Stimulated activated CD8-positive, alpha-beta memory T cell treated with anti-CD3 and anti-CD28 coated beads, Interleukin-7, amount 100 ng/mL, for 1 hour (primary cell): Measurements from ENCODE around the gene APLF.
"Not testable (repeated sequence)": the region's sequence is repeated elsewhere in the genome, so short reads cannot be mapped to it uniquely, and the experiment has no call there.

ENCODE experiments used
- DNase-seq, 2 donors: peaks; one replicate each; pipeline ENCODE4 v3.0.0-alpha.2; 2020; ENCODE audit warnings: low read depth in 2 of 2

APLF gene

DNA sequence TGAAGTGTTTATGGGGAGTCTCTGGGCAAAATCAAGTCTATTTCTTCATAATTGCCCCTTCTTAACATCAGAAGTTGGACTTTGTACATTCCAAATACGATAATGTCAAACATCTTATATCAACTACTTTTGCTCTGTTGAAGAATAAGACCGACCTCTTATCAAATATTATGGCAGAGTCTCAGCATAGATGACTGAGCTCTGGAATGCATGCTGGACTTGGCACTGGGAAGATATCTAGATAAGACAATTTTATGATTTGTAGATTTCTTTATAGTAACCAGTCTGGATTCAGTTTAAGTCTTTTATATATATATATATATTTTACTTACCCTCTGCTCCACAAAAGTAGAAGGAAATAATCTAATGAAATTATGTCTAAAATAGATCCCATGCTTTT is 8.2 kb downstream of the APLF start:
- DNase-seq, result no peak

GRCh38 chr2:68476454-68476853 is 9.1 kb downstream of the APLF start:
- no peak for DNase-seq

- no peak for DNase-seq
Observed at GRCh38 chr2:68478688-68479087, 11.3 kb downstream of the APLF start.

- no peak for DNase-seq
Observed at GRCh38 chr2:68482296-68482820, 15.0 kb downstream of the APLF start.

- DNase-seq, result no peak
Observed at GRCh38 chr2:68483011-68483410, 15.6 kb downstream of the APLF start.

GRCh38 chr2:68487773-68488355 is 20.5 kb downstream of the APLF start:
- no peak for DNase-seq

DNA sequence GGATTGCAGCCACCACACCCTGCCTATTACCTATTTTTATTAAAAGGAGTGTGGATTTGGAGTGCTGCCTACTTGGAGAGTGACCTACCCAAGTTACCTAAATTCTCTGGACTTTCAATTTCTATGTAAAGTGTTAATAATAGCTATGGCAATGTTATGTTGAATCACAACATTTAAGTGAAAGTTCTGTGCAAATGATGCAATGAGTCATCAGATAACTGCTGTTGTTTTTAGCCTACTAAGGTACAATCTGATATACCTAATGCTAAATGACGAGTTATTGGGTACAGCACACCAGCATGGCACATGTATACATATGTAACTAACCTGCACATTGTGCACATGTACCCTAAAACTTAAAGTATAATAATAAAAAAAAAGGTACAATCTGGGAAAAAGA is 21.2 kb downstream of the APLF start:
- DNase-seq, result not testable (repeated sequence)

GRCh38 chr2:68489282-68489681 is 21.9 kb downstream of the APLF start:
- DNase-seq, result no peak

DNA sequence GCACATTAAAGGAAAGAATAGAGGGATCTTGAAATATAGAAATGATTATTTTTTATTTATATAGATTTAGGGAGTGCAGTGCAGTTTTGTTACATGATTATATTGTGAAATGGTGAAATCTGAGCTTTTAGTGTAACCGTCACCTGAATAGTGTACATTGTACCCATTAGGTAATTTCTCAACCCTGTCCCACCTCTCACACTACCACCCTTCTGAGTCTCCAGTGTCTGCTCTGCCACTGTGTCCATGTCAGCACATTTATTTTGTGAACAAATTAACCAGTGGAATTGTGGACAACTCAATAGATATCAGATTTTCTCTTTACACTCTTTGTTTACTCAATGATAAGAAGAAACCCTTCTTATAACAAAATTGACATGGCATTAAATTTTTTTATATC is 24.2 kb downstream of the APLF start:
- DNase-seq, result no peak

DNA sequence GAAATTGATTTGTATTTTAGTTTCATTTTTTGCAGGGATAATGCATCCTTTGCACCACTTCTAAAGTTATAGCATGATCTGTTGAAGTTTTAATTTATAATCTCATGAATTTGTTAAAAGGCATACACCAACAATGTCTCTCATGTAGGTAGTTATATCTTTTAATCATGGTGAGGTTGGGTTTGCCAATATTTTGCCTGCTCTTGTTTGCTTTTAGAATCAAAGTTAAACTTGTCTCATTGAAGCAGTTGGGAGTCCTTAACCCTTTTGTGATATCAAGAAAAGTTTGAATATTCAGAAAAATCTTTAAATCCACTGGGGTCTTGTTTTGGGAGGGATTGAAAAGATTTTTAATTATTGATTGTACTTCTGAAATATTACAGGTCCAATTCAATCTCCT is 31.7 kb downstream of the APLF start:
- DNase-seq, result no peak

GRCh38 chr2:68500649-68501048 is 33.3 kb downstream of the APLF start:
- no peak for DNase-seq

- no peak for DNase-seq
Observed at GRCh38 chr2:68501768-68502167, 34.4 kb downstream of the APLF start.

GRCh38 chr2:68505603-68506159 is 38.3 kb downstream of the APLF start:
- no peak for DNase-seq

DNA sequence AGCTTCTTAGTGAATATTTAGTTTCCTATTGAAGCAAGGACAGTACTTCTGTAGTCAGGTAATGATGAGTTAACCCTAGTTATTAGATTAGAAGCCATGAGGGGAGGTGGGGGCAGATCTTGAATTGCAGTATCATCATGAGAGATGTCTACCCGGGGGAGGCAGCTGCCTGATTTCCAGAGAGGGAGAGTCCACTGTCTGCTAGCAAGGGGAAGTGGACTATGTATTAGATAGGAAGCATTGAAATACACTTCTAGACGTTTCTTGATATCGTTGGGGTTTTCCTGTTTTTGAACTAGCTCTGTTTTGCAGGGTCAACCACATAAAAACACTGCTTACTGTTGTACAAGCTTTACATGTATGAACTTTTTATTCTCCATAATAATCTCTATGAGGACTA is 38.8 kb downstream of the APLF start:
- DNase-seq, result no peak

DNA sequence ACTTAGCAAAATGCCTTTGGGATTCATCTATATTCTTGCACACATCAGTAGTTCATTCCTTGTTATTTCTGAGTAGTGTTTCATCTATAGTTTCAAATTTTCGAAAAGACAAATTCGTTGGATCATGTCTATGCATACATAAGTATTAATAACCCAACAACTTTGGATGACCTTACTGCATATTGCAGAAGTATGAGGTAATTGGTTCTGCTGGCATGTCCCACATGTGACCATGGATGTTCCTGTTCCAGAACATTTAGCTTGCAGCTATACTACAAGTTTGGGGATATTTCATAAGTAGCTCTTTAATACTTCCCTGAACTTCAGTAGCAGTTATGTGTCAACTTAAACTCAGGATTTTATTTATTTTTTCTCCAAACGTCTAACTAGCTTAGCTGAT is 44.9 kb downstream of the APLF start:
- no peak for DNase-seq

DNA sequence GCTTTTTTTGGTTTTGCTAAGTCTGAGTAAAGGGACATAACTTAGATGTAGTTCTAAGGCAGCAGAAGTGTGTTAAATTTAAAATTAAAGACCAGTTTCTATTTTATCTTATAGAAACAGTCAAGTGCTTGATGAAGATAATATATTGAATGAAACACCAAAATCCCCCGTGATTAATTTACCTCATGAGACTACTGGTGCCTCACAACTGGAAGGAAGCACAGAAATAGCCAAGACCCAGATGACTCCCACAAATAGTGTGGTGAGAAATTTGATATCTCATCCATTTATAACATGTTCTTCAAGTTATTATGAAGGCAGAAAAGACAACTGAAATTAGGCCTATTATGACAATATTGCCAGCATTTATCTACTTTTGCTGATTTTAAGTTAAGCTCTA is 45.6 kb downstream of the APLF start:
- DNase-seq, result no peak

DNA sequence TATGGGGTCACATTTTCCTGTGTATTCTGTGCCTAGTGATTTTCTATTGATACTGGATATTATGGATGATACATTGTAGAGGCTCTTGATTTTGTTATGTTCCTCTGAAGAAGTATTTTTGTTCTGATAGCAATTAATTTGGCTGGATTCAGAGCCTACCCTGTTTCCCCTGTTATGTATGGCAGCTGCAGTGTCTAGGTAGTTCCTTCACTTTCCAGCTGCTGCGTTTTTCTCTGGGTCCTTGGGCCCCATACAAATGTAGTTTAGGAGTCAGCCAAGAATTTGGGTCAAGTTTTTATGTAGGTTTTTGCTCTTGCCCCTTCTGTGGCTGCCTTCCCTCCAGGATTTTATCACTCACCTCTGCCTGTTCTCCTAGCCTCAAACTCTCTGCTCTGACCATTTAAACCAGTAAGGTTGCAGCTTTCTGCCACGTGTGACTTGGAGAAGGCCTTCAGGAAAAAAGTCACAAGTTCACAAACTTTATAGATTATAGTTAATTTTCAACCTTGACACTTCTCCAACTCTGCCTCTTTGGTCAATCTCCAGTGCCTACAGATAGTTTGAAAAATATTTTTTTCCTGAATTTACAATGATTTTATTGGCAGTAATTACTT is 47.0 kb downstream of the APLF start:
- DNase-seq, result no peak

- no peak for DNase-seq
Observed at GRCh38 chr2:68516051-68516955, 48.9 kb downstream of the APLF start.

- DNase-seq, result no peak
Observed at GRCh38 chr2:68519236-68519635, 51.9 kb downstream of the APLF start.

GRCh38 chr2:68521037-68521436 is 53.7 kb downstream of the APLF start:
- DNase-seq, result no peak

DNA sequence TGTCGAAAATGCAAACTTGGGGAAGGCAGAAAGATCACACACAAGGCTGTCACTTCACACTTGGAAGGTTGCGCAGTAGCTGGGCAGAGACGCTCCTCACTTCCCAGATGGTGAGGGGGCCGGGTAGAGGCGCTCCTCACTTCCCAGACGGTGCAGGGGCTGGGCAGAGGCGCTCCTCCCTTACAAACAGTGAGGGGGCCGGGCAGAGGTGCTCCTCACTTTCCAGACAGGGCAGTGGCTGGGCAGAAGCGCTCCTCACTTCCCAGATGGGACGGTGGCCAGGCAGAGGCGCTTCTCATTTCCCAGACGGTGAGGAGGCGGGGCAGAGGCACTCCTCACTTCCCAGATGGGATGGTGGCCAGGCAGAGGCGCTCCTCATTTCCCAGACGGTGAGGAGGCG is 59.6 kb downstream of the APLF start:
- not testable (repeated sequence) for DNase-seq

- DNase-seq, result not testable (repeated sequence)
Observed at GRCh38 chr2:68527343-68528081, 60.1 kb downstream of the APLF start.
